Activated CD4-positive, alpha-beta T cell treated with anti-CD3 and anti-CD28 coated beads, Interleukin-2, amount 10 ng/mL, durations not matched to agents 24 days and 14 days (primary cell): ENCODE results near the gene TMEM200C. TPM values are rescaled to one million over a fixed set of nuclear protein-coding genes. Genes with fewer than 3 reads are reported as not detected.
"Not testable (repeated sequence)": the region's sequence is repeated elsewhere in the genome, so short reads cannot be mapped to it uniquely, and the experiment has no call there.

Experiments used
- DNase-seq: peaks from one replicate; pipeline ENCODE4 v3.0.0; 2022
- H3K27ac Mint-ChIP-seq: one replicate; pipeline ENCODE4 v1.8.0; 2022; ENCODE audit warnings: mild to moderate bottlenecking, mixed read lengths
- H3K27me3 Mint-ChIP-seq: one replicate; pipeline ENCODE4 v1.8.0; 2022; ENCODE audit warnings: mixed read lengths
- H3K36me3 Mint-ChIP-seq: one replicate; pipeline ENCODE4 v1.8.0; 2022; ENCODE audit warnings: low read depth, mild to moderate bottlenecking, mixed read lengths
- H3K4me1 Mint-ChIP-seq: one replicate; pipeline ENCODE4 v1.8.0; 2021; ENCODE audit warnings: mixed read lengths
- H3K4me3 Mint-ChIP-seq: one replicate; pipeline ENCODE4 v1.8.0; 2022; ENCODE audit warnings: mild to moderate bottlenecking, moderate library complexity, mixed read lengths
- H3K9me3 Mint-ChIP-seq: one replicate; pipeline ENCODE4 v1.8.0; 2021; ENCODE audit warnings: mixed read lengths
- intact Hi-C: fragments of 100-400 bp; cut with micrococcal nuclease; formaldehyde crosslinking; loops from one replicate; pipeline ENCODE4 v1.15.1; 2023
- total RNA-seq: library from RNA; stranded (reverse); gene quantifications from 2 replicates; pipeline ENCODE4 v1.2.3, GENCODE V29; 2022

TMEM200C gene
- total RNA-seq, 1 donor from 2014 or later: not detected

DNA sequence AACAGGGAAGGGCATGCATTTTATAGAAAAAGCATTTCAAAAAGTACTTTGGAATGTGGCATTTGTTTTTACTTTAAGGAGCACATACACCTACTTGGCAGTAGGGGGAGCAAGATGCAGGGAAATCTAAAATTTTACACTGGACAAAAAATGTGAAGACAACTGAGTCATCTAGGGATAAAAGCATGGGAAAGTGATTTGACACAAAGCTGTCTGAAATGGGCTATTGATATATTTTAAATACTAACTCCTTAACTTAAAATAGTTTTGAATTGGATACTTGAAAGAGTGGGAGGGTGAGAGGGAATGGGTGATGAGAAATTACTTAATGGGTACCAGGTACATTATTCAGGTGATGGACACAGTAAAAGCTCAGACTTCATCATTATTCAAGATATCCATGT lies 15.8 kb downstream of the TMEM200C start:
- no peak for DNase-seq
- Mint-ChIP-seq H3K4me1 (no peaks in the 10 kb centered on the region), H3K9me3 (no peaks in the 10 kb centered on the region), H3K27me3 (peaks cover 6% of the 10 kb centered on the region), H3K4me3 (no peak overlapping the region), H3K36me3 (no peaks in the 10 kb centered on the region), H3K27ac (no peak overlapping the region)
- intact Hi-C loops: loop anchor here (2.0 to 5.0 kb wide), 2 partner anchors 338 to 641 kb away; no protein-coding TSS in a partner anchor

DNA sequence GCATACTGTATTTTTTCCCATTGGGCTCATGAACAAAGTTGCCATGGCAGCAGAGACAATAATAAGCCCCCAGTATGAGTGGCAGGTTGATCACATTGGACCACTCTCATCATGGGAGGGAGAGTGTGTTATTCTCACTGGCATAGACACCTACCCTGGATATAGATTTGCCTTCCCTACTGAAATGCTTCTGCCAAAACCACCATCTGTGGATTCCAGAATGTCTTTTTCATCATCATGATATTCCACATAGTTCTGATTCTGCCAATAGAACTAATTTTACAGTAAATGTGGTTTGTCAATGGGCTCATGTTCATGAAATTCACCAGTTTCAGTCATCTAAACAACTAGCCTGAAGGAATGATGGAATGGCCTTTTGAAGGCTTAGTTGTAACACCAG lies 18.4 kb downstream of the TMEM200C start:
- no peak for DNase-seq
- Mint-ChIP-seq H3K4me3 (no peak overlapping the region), H3K27ac (no peak overlapping the region), H3K27me3 (peaks cover 4% of the 10 kb centered on the region), H3K4me1 (no peaks in the 10 kb centered on the region), H3K36me3 (no peaks in the 10 kb centered on the region), H3K9me3 (no peaks in the 10 kb centered on the region)
- intact Hi-C loops: loop anchor here (5.0 kb wide), 1 partner anchor 340 kb away; no protein-coding TSS in a partner anchor

DNA sequence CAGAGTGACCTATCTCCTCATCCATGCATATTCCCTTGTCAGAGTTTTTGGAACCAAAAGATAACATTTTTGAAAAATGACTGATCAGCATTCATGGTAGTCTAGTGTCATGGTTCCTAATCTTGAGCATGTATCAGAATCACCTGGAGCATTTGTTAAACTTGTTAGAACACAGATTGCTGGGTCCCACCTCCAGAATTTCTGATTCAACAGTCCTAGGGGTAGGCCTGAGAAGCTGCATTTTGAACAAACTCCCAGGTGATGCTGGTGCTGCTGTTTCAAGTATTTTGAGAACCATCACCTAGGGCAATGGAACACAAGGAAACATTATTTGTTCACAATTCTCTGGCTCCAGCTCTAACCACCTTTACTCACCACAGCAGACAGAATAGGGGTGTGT lies 21.0 kb downstream of the TMEM200C start:
- Mint-ChIP-seq H3K27ac (no peak overlapping the region), H3K9me3 (no peaks in the 10 kb centered on the region), H3K4me1 (no peaks in the 10 kb centered on the region), H3K4me3 (no peak overlapping the region), H3K36me3 (no peaks in the 10 kb centered on the region), H3K27me3 (peaks cover 4% of the 10 kb centered on the region)
- intact Hi-C loops: no loop called here
- DNase-seq: no peak

DNA sequence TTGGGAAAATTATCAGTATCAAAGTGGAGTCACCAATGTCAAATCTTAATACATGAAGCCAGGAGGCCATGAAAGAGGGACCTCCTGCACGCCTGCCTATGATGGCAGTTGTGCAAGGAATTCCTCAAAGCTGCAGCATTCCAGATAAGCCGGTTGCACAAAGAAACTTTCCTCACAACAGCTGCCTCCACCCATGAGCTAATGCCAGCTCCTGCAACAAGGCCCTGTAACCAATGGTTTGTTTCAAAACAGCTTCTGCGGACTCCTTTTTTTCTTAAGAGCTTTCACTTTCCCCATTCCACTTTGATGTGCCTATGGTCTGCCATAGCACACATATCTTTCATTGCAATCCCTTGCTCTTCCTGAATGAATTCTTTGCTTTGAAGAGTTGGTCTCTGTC lies 22.4 kb downstream of the TMEM200C start:
- H3K4me3 Mint-ChIP-seq: no peak overlapping the region
- intact Hi-C loops: no loop called here
- peaks cover 4% of the 10 kb centered on the region for H3K27me3 Mint-ChIP-seq
- no peak for DNase-seq
- H3K9me3 Mint-ChIP-seq: no peaks in the 10 kb centered on the region
- no peaks in the 10 kb centered on the region for H3K36me3 Mint-ChIP-seq
- H3K4me1 Mint-ChIP-seq: no peaks in the 10 kb centered on the region
- H3K27ac Mint-ChIP-seq: no peak overlapping the region

DNA sequence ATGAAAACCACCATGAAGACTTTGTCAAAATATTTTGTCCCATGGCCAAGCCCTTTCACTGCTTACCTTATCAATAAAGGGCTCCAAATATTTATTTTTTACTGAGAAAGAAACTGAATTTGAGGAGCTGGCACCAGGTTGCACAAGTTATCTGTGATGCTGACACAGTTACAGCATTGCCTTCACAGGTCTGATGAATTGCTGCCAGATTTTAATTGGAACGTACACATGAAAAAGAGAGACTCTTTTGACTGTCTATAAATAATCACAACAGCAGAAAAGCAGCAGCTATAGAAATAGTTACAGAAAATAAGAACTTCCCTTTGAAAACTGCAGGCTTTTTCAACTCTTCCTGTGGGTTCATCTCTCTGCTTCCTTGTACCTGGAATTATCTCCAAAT lies 23.9 kb downstream of the TMEM200C start:
- Mint-ChIP-seq H3K4me1 (no peaks in the 10 kb centered on the region), H3K4me3 (no peak overlapping the region), H3K36me3 (no peaks in the 10 kb centered on the region), H3K27me3 (peaks cover 3% of the 10 kb centered on the region), H3K9me3 (no peaks in the 10 kb centered on the region), H3K27ac (no peak overlapping the region)
- intact Hi-C loops: no loop called here
- DNase-seq: no peak

DNA sequence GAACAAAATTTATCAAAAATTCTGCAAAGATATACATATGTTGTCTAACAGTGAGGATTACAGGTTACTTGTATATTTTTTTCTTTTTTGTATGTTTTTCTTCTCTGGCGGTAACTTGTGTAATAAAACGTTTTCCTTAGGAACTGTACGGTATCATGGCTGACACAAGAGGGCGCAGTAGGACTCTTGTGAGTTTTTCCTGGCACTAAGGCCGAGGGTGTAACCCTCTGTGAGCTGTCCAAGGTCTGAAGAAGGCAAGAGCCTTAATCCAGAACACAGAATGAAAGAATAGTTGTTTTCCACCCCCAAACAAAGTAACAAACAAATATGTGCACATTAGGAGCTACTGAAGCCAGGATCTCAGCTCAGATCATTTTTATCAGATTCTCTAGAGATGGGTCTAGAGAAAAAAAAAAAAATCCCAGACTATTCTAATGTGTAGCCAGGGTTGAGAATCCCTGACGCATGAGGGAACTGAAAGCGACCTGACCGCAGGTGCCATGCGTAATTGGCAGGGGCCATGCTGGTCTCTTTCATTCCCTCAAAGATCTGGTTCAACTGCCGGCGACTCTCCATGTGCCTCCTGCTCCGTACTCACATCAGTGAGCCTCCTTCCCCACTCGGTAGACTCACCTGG lies 27.0 kb downstream of the TMEM200C start:
- no peak overlapping the region for H3K27ac Mint-ChIP-seq
- H3K27me3 Mint-ChIP-seq: no peaks in the 10 kb centered on the region
- no peaks in the 10 kb centered on the region for H3K9me3 Mint-ChIP-seq
- no peak overlapping the region for H3K4me3 Mint-ChIP-seq
- H3K36me3 Mint-ChIP-seq: no peaks in the 10 kb centered on the region
- DNase-seq: peak; percentile 82
- intact Hi-C loops: no loop called here
- no peaks in the 10 kb centered on the region for H3K4me1 Mint-ChIP-seq

DNA sequence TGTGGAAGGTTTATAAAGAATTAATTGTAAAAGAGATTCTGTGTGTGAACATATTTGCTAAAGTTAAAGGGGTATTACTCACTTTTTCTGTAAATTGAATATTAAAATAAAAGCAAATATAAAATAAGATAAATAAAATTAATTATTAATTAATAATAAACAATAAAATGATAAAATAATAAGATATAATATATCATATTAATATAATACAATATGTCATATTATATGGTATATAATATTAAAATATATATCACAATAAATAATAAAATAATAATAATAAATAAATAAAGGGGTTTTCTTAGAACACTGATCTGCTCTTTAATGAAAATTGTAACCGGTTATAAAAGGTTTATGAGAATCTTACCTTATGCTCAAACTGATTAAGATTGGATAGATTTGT lies 29.8 kb downstream of the TMEM200C start:
- intact Hi-C loops: no loop called here
- no peaks in the 10 kb centered on the region for H3K4me1 Mint-ChIP-seq
- DNase-seq: no peak

DNA sequence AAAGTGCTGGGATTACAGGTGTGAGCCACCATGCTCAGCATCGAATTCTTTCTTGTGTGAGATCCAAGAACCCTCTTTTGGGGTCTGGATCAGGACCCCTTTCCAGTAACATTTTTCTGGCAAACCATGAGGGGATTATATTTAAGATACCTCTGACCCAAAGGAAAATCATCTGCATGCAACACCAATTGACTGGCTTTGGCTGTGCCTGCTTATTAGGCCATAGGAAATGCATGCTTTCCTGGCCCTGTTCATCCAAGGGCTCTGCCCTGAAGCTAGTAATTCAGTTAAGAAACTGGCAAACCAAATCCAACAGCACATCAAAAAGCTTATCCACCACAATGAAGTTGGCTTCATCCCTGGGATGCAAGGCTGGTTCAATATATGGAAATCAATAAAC lies 33.2 kb downstream of the TMEM200C start:
- H3K27me3 Mint-ChIP-seq, H3K4me3 Mint-ChIP-seq, H3K9me3 Mint-ChIP-seq, H3K27ac Mint-ChIP-seq, intact Hi-C loops, DNase-seq, H3K4me1 Mint-ChIP-seq, H3K36me3 Mint-ChIP-seq: not testable (repeated sequence)

More for the DNA sequence above, 29.8 kb downstream of the TMEM200C start:
- Mint-ChIP-seq H3K36me3 (no peaks in the 10 kb centered on the region), H3K9me3 (no peaks in the 10 kb centered on the region), H3K4me3 (no peak overlapping the region), H3K27ac (no peak overlapping the region), H3K27me3 (no peaks in the 10 kb centered on the region)

DNA sequence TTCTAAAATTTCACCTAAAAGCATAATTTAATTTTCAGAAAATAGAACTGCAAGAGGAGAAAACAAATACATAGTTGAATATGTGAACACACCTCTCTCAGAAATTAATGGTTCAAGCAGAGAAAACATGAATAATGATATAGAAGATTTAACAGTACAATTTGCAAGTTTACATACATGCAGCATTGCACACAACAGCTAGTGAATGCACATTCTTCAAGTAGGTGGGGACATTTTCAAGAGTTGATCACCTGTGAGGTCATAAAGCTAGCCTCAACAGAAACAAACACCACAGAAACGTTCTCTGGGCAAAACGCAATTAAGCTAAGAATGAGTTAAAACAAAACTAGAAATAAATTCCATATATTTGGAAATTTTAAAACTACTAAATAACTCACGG lies 38.1 kb downstream of the TMEM200C start:
- Mint-ChIP-seq H3K4me3 (no peak overlapping the region), H3K27me3 (no peaks in the 10 kb centered on the region), H3K9me3 (no peaks in the 10 kb centered on the region), H3K27ac (no peak overlapping the region), H3K4me1 (no peaks in the 10 kb centered on the region), H3K36me3 (no peaks in the 10 kb centered on the region)
- intact Hi-C loops: no loop called here
- DNase-seq: no peak

DNA sequence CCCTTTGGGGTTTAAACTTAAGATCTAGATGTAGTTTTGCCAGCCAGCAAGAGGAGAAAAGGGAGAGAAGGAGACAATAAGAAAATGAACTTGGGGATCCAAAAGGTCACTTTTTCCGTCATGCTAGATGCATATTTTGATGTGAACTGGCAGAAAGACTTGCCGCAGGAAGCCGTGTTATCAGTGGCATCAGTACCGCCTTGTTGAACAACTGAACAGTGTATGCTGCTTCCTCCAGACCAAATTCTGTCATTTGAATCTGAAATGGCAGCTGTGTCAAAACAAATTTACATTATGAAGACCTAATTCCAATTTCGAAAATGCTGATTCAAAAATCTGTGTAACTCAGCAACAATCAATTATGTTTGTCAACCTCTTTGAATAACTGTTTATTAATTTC lies 42.1 kb downstream of the TMEM200C start:
- intact Hi-C loops: no loop called here
- no peaks in the 10 kb centered on the region for H3K27me3 Mint-ChIP-seq
- H3K36me3 Mint-ChIP-seq: no peaks in the 10 kb centered on the region
- no peaks in the 10 kb centered on the region for H3K9me3 Mint-ChIP-seq
- no peak overlapping the region for H3K27ac Mint-ChIP-seq
- DNase-seq: no peak
- no peaks in the 10 kb centered on the region for H3K4me1 Mint-ChIP-seq
- H3K4me3 Mint-ChIP-seq: no peak overlapping the region

GRCh38 chr18:5851998-5852397 lies 43.3 kb downstream of the TMEM200C start:
- H3K4me1 Mint-ChIP-seq: no peaks in the 10 kb centered on the region
- intact Hi-C loops: no loop called here
- DNase-seq: no peak
- H3K36me3 Mint-ChIP-seq: no peaks in the 10 kb centered on the region
- H3K27ac Mint-ChIP-seq: no peak overlapping the region
- no peaks in the 10 kb centered on the region for H3K9me3 Mint-ChIP-seq
- H3K4me3 Mint-ChIP-seq: no peak overlapping the region
- no peaks in the 10 kb centered on the region for H3K27me3 Mint-ChIP-seq

DNA sequence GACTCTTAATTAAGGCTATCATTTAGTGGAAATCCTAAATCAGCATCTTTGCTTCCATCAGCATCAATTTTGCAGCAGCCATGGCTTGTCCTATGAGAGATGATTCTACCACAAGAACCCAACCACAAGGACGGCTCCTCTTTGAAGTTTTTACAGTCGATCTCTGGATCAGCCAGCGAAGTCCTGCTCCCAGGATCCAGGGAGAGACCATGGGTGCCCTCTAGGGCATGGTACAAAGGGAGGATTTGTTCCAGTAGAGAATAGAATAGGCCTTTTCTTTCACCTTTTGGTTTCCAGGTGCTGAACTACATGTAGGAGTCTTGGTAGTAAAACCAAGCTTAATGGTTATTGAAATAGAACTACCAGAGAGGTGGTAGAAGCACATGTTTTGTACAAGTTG lies 52.7 kb downstream of the TMEM200C start:
- Mint-ChIP-seq H3K27me3 (no peaks in the 10 kb centered on the region), H3K9me3 (no peaks in the 10 kb centered on the region), H3K27ac (no peak overlapping the region)

DNA sequence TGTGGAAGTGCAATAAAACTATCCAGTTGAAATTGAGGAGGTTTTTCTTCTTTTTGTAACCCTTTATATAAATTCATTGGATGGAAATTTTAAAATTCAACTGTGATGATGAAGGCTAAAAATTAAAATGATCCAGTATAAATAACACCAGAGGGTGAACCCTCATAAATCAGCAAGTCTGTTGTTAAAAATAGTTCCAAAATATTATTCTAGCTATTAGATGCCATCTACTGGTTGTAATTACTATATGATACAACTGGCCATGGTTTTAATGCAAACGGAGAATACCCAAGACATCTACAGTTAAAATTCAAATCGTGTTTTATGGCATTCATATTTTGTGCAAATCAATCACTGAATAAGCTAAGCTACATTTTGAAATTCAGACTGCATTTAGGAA lies 53.8 kb downstream of the TMEM200C start:
- no peaks in the 10 kb centered on the region for H3K4me1 Mint-ChIP-seq

More for the DNA sequence above, 52.7 kb downstream of the TMEM200C start:
- intact Hi-C loops: no loop called here
- Mint-ChIP-seq H3K36me3 (no peaks in the 10 kb centered on the region), H3K4me3 (no peak overlapping the region), H3K4me1 (no peaks in the 10 kb centered on the region)
- no peak for DNase-seq

GRCh38 chr18:5840547-5840946 lies 54.8 kb downstream of the TMEM200C start:
- intact Hi-C loops: no loop called here
- Mint-ChIP-seq H3K4me3 (no peak overlapping the region), H3K36me3 (no peaks in the 10 kb centered on the region), H3K9me3 (no peaks in the 10 kb centered on the region), H3K4me1 (no peaks in the 10 kb centered on the region), H3K27me3 (no peaks in the 10 kb centered on the region), H3K27ac (no peak overlapping the region)
- no peak for DNase-seq

More for the DNA sequence above, 53.8 kb downstream of the TMEM200C start:
- intact Hi-C loops: no loop called here
- Mint-ChIP-seq H3K4me3 (no peak overlapping the region), H3K9me3 (no peaks in the 10 kb centered on the region), H3K27ac (no peak overlapping the region), H3K27me3 (no peaks in the 10 kb centered on the region), H3K36me3 (no peaks in the 10 kb centered on the region)
- no peak for DNase-seq

DNA sequence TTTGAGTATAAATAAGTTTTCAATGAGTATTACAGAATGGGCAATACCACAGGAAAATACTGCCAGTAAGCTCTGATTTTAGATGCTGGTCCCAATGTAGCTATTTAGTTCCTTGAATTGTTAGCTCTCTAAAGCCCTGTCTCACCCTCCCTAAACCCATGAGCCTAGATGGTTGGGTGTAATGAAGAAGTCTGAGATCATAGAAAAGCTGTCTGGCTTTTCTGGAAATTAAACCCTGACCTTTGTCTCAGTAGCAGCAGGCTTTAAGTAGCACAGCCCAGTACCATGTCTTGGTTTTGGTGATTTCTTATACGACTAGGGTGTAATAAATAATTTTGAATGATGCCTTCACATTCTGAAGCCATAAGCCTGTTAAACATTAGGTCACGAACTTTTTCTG lies 55.3 kb downstream of the TMEM200C start:
- H3K4me1 Mint-ChIP-seq: no peaks in the 10 kb centered on the region
- H3K4me3 Mint-ChIP-seq: no peak overlapping the region
- no peaks in the 10 kb centered on the region for H3K9me3 Mint-ChIP-seq
- H3K36me3 Mint-ChIP-seq: no peaks in the 10 kb centered on the region
- no peak overlapping the region for H3K27ac Mint-ChIP-seq
- H3K27me3 Mint-ChIP-seq: no peaks in the 10 kb centered on the region
- intact Hi-C loops: no loop called here
- DNase-seq: no peak
